Right atrium auricular region (tissue), 2 donors: ENCODE results near the gene DAPK1. TPM values are rescaled to one million over a fixed set of nuclear protein-coding genes. Genes with fewer than 3 reads are reported as not detected.

Experiments used
- DNase-seq: peaks from one replicate; pipeline ENCODE4 v3.0.0-alpha.2; 2019; ENCODE audit warnings: low spot score
- H3K27ac ChIP-seq, 2 donors: fragments of 200-600 bp; sonication (generic); 1 replicate in 1 of 2; 2 replicates in 1 of 2; pipeline ENCODE4 v1.5.1; 2016 to 2019
- H3K27me3 ChIP-seq, 2 donors: fragments of 200-600 bp; sonication (generic); one replicate each; pipeline versions ENCODE4 v1.5.1 to v1.6.0; 2017 to 2019
- H3K36me3 ChIP-seq: fragments of 200-600 bp; sonication (generic); one replicate; pipeline ENCODE4 v1.5.1; 2016
- H3K4me1 ChIP-seq, 2 donors: fragments of 200-600 bp; sonication (generic); one replicate each; pipeline versions ENCODE4 v1.5.1 to v1.6.0; 2017 to 2019
- H3K4me3 ChIP-seq, 2 donors: fragments of 200-600 bp; sonication (generic); 1 replicate in 1 of 2; 2 replicates in 1 of 2; pipeline ENCODE4 v1.5.1; 2017 to 2019; ENCODE audit warnings: mild to moderate bottlenecking in 1 of 2, moderate library complexity in 1 of 2
- H3K9me3 ChIP-seq, 2 donors: fragments of 200-600 bp; sonication (generic); one replicate each; pipeline ENCODE4 v1.5.1; 2019
- CTCF ChIP-seq, 2 donors: fragments of 200-600 bp; sonication (generic); IDR thresholded peaks; one replicate each; pipeline ENCODE4 v1.5.1; 2019; ENCODE audit warnings: antibody characterized with exemption in 2 of 2
- total RNA-seq, 2 donors: library from RNA; depleted of rRNA; stranded (reverse); fragments of >200 nt; gene quantifications; one replicate each; pipeline ENCODE4 v1.1.0, GENCODE V29; 2016

The DAPK1 gene
- total RNA-seq, 2 donors from 2014 or later = 10.1 to 23.0 TPM

- Histone ChIP-seq H3K27me3 (no peaks in the 10 kb centered on the region), H3K36me3 (no peaks in the 10 kb centered on the region), H3K9me3 (no peaks in the 10 kb centered on the region), H3K4me3 (no peak overlapping the region), H3K27ac (no peak overlapping the region), H3K4me1 (no peaks in the 10 kb centered on the region)
- no peak for TF ChIP-seq CTCF (IDR thresholded peaks at IDR 0.05)
- DNase-seq = no peak
Measured at GRCh38 chr9:87622923-87623322, 125.3 kb downstream of the DAPK1 start.

- no peak for TF ChIP-seq CTCF (IDR thresholded peaks at IDR 0.05)
- no peak overlapping the region for H3K27ac ChIP-seq
- no peaks in the 10 kb centered on the region for H3K36me3 ChIP-seq
- H3K4me3 ChIP-seq = no peak overlapping the region
- H3K9me3 ChIP-seq = no peaks in the 10 kb centered on the region
- H3K27me3 ChIP-seq = no peaks in the 10 kb centered on the region
- no peak for DNase-seq
- no peaks in the 10 kb centered on the region for H3K4me1 ChIP-seq
Measured at GRCh38 chr9:87628346-87628745, 130.7 kb downstream of the DAPK1 start.

GRCh38 chr9:87629104-87629503 is 131.4 kb downstream of the DAPK1 start:
- DNase-seq = no peak
- no peaks in the 10 kb centered on the region for H3K9me3 ChIP-seq
- TF ChIP-seq CTCF (IDR thresholded peaks at IDR 0.05) = no peak
- no peak overlapping the region for H3K4me3 ChIP-seq
- no peaks in the 10 kb centered on the region for H3K4me1 ChIP-seq
- no peaks in the 10 kb centered on the region for H3K36me3 ChIP-seq
- H3K27ac ChIP-seq = no peak overlapping the region
- no peaks in the 10 kb centered on the region for H3K27me3 ChIP-seq

- no peaks in the 10 kb centered on the region for H3K9me3 ChIP-seq
- H3K27ac ChIP-seq = no peak overlapping the region
- H3K27me3 ChIP-seq = no peaks in the 10 kb centered on the region
- no peaks in the 10 kb centered on the region for H3K4me1 ChIP-seq
- no peak for DNase-seq
- no peak for TF ChIP-seq CTCF (IDR thresholded peaks at IDR 0.05)
- H3K4me3 ChIP-seq = no peak overlapping the region
- H3K36me3 ChIP-seq = no peaks in the 10 kb centered on the region
Measured at GRCh38 chr9:87630266-87630665, 132.6 kb downstream of the DAPK1 start.

- TF ChIP-seq CTCF (IDR thresholded peaks at IDR 0.05) = no peak
- DNase-seq = no peak
- no peaks in the 10 kb centered on the region for H3K27me3 ChIP-seq
- H3K9me3 ChIP-seq = no peaks in the 10 kb centered on the region
- H3K4me1 ChIP-seq = no peaks in the 10 kb centered on the region
- H3K27ac ChIP-seq = no peak overlapping the region
- no peak overlapping the region for H3K4me3 ChIP-seq
- no peaks in the 10 kb centered on the region for H3K36me3 ChIP-seq
Measured at GRCh38 chr9:87630846-87631245, 133.2 kb downstream of the DAPK1 start.

- H3K36me3 ChIP-seq = no peaks in the 10 kb centered on the region
- no peaks in the 10 kb centered on the region for H3K27me3 ChIP-seq
- DNase-seq = no peak
- H3K4me1 ChIP-seq = peaks cover 0 to 10% of the 10 kb centered on the region in 2 donors
- no peak overlapping the region for H3K27ac ChIP-seq
- no peak for TF ChIP-seq CTCF (IDR thresholded peaks at IDR 0.05)
- H3K9me3 ChIP-seq = no peaks in the 10 kb centered on the region
- no peak overlapping the region for H3K4me3 ChIP-seq
Measured at GRCh38 chr9:87635656-87636501, 138.2 kb downstream of the DAPK1 start.
